Stimulated activated CD4-positive, alpha-beta T cell treated with anti-CD3 and anti-CD28 coated beads, Interleukin-1b, Interleukin-23, amount 100 ng/mL, for 4 hours (primary cell): ENCODE results near the gene SCN4A.
A peak's percentile ranks its signal among the peaks of the same experiment; 100 is the strongest.
"Not testable (repeated sequence)": the region's sequence is repeated elsewhere in the genome, so short reads cannot be mapped to it uniquely, and the experiment has no call there.

Experiments
- DNase-seq, 2 donors: peaks; one replicate each; pipeline ENCODE4 v3.0.0-alpha.2; 2020; ENCODE audit warnings: low read depth in 2 of 2

Gene SCN4A

DNA sequence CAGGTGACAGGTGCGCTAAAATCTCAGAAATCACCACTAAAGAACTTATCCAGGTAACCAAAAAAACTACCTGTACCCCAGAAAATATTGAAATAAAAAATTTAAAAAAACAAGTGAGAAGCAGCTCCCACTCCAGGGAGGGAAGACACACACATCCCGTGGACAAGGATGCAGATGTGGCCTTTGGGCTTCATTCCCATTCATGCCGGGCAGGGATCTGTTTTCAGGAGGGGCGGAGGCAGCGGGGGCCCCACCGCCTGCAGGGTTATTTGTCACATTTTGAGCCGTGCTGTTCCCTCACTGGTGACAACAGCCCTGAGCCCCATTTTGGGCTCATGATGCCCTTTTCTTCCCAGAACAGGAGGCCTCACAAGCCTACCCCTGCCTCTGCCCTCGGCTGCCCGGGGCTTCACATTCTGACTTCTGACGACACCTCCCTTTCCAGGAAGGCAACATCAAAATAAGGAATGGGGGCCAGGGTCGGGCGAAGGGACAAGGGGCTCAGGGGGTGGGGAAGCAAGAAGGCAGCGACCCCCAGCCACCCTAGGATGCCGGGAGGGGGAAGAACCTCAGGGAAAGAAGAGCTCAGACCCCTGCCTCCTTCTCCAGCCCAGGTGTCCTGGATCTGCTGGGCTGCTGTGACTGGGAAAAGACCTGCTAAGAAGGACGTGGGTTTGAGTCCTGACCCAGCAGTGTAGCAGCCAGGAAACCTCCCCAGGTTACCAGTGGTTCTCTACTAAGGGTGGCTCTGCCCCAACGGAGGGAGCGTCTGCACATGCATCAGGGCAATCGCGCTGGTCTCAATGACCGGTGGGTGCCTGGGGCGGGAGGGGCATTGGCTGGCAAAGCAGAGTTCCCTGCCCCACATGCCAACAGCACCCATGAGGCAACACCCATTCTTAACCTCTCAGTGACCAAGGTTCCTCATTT, 38.3 kb downstream of the SCN4A start:
- DNase-seq: no peak

DNA sequence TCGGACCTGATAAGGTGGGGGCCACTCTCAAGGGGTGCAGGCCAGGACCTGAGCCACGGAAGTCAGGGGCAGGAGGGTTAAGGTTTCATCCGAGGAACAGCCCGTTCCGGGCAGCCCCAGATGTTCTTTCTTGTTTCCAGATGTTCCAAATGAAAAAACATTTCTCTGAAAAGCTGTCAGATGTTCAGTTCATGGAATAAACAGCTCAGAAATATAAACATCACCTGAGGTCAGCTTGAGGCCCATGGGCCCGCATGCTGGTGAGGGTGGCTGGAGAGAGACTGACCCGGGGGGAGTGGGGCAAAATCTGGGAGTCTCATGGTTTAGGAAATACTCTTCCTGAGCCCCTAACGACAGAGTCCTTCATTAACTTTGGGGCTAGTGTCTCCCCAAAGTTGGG, 39.1 kb downstream of the SCN4A start:
- DNase-seq: no peak

DNA sequence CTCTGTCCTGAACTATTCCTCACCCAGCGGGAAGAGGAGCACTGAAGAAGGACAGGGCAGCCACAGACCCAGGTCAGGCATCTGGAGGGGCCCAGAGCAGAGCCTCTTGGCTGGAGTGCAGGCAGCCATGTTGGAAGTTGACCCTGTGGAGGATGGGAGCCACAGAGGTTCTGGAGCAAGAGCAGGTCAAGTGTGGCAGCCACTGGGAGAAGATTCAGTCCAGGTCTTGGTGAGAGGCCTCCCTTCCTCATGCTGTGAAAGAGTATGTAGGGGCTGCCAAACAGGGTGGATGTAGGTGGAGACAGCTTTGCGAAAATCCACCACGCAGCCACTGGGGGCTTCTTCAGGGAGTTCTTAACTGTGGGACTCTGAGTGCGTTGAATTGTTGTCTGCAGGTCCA, 40.0 kb downstream of the SCN4A start:
- DNase-seq: no peak

DNA sequence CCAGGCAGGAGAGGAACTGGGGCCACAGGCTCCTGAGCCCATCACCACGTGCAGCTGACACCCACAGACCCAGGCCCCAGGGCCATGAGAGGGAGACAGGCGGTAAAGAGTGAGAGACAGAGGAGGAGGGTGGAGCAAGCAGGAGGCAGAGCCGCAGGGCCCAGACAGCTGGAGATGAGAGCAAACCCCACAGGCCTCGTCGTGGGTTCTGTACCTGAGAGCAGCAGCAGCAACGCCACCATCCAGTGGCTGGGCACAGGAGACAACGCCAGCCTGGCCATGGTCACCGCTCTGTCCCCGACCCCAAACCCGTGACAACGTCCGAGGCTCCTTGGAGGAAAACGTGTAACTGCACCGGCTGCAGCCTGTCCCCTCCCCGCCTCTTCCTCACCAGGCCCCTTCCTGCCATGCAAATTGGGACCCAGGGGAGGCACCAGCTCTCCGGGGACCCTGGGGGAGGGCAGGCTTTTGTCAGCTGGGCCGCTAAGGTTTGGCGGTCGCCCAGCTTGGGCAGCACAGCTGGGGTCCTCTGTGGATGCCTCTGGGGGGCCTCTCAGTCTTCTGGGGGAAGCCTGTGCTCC, 40.6 kb downstream of the SCN4A start, which contains the start of gene CD79B:
Gene CD79B (minus strand): TSS at position 351 of the 581 bp plus-strand sequence. CDS start 70 bp downstream, at position 281.
- no peak for DNase-seq

DNA sequence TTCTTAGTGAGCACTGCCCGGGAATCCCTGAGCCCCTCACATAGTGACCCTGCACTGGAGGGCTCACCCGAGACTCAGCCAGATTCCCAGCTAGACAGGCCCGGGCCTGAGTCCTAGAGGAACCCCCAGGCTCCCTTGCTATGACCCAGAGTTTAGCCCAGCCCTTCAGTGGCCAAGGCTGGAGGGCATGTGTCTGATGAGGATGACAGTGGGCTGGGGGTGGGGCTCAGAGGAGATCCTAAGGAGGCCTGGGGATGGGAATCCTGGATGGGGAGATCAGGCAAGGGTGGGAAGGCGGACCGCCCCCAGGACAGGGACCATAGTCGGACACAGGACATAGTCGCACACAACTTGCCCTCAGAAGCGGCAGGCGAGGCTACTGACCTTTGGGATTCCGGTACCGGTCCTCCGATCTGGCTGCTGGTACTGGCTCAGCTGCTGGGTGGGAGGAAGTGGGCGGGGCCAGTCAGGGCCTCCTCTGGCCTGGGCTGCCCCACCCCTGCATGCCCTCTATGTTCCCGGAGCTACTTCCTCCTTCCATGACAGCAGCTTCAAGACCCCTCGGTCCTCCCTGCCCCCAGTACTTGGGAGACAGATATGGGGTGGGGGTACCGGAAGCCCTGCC, 41.7 kb downstream of the SCN4A start:
- DNase-seq: peak; percentile 44 to 52

DNA sequence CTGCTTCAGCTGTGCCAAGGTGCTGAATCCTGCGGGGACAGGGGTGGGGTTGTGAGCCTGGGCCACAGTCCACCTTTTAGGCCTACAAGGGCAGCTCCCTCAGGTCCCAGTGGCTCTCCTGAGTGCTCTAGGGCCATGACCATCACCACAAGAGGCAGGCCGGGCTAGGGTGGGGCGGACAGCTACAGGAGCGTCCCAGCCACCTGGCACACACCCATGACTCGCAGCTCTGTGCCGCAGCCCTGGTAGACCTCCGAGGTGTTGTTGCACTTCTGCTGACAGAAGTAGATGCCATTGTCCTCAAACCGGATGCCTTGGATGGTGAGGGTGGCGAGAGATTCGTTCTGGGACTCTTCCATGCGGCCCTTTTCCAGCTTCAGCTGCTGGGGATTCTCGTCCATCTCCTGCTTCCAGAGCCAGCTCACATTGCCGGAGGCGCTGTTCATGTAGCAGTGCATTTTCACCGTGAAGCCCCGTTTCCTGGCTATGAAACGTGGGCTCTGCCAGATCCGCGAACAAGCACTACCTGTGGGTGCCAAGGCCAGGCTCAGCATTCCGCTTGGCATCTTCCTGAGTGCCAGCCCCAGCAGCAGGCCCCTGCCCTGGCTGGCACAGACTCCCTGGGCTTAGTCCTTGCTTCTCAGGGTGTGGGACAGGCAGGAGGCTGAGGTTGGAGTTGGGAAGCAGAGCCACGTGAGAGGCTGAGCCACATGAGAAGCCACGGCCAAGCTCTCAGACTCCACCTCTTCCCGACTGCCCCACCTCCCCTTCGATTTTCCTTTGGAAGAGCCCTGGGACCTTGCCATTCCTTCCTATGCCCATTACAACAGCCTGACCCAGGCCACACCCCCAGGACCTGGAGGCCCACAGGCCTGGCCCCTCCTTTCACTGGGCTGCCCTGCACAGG, 42.6 kb downstream of the SCN4A start:
- no peak for DNase-seq

DNA sequence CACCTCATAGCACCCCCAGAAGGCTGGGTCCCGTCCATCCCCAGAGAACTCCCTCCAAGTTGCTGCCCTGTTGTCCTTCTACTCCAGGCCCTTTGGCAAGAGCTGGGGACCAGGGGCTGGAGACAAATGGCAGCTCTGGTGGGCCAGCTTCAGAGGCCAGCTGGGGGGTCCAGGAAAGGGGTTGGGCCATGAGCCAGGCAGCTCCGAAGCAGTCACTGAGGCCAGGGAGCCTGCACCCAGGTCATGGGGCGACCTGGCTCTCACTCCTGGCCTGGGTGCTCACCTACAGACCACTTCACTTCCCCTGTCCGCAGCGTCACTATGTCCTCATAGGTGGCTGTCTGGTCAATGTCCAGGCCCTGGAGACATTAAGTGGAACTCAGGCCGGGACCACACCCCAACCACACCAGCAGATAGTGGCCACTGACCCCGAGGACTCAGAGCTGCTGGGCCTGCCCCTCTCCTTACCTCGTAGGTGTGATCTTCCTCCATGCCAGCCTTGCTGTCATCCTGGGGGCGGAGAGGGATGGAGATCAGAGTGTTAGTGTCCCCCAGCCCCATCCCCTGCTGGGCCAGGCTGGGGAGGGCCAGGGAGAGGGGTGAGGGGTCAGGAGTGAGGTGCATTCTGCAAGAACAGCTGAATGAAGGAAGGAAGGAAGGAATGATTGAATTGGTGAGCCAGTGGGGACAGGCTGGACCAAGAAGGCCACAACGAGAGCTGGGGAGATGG, 43.6 kb downstream of the SCN4A start:
- no peak for DNase-seq

DNA sequence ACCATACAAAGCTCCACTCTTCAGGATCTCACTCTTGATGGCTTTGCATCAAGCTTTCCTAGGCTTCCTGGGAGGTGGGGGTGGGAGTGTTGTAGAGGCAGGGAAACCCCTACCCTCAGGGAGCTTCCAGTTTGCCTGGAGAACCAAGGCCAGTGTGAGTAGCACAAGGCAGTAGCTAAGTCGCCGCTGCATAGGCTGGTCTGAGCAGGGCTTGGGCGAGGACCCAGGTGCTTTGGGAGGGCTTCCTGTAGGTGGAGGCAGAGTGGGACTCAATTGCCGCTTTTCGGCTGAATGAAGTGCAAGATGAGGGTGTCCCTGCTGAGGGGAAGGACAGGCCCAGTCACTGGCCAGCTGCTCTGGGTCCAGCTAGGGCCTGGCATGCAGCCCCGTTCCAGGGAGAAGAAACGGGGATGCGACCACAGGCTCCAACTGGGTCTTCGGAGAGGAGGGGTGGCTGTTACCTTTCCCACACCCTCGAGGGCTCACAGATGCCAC, 44.5 kb downstream of the SCN4A start:
- DNase-seq: no peak

DNA sequence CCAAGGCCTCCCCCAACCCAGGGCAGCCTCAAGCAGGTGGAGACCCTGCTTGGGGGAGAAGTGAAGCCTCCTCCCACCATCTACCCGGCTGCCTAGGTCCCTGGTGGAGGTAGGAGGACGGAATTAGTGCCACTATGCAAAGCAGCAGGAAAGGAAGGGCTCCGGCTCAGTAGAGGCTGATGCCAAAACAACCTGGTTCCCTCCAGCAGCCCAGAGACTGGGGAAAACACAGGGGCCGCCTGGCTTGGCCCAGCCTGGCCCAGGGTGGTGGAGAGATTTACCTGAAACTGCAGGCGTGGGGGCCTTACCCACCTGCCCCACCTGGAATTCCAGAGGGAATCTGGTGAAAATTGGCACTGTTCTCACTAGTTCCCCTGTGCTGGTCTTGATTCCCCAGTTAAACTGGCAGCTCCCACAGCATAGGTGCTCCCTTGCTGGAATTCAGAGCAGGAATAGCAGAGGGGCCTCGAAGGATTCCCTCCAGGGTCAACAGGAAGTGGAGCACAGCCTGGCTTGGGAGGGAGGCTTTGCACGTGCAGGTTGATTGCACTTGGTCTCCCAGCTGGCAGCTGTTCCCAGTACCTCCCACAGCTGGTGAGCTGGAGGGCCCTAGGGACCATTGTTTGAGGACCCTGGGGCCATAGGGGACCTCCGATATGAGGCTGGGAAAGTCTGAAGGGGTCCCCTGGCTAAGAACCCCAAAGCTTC, 45.1 kb downstream of the SCN4A start:
- no peak for DNase-seq

DNA sequence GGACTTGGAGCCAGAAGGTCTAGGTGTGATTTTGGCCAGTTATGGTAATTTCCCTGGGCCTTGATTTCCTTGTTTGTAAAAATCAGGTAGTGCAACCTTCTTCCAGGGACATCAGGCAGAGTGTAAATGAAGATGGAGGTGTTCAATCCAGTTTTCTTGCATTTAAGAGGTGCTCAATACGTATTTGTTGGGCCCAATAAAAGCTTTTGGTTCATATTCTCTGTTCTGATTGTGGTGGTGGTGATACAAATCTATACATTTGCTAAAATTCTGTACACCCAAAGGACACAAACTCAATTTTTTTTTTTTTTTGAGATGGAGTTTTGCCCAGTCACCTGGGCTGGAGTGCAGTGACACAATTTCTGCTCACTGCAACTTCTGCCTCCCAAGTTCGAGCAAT, 46.6 kb downstream of the SCN4A start:
- DNase-seq: no peak

DNA sequence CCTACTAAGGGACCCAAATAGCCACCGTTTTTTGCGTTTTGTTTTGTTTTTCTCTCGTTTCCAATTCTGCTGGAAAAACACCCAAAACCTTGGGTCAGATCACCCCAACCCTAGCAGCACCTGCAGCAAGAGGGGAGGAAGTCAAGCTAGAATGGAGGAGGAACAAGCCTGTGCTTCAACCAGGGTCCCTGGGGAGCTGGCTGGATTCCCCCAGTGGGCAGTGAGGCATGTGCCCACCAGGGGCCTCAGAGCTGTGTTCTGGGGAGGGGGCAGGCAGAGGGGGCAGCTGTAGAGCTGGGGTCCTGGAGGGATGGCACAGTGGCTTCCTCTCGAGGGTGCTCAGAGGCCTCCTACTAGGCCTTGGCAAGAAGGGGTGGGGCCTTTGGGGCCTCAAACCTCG, 47.1 kb downstream of the SCN4A start:
- no peak for DNase-seq

DNA sequence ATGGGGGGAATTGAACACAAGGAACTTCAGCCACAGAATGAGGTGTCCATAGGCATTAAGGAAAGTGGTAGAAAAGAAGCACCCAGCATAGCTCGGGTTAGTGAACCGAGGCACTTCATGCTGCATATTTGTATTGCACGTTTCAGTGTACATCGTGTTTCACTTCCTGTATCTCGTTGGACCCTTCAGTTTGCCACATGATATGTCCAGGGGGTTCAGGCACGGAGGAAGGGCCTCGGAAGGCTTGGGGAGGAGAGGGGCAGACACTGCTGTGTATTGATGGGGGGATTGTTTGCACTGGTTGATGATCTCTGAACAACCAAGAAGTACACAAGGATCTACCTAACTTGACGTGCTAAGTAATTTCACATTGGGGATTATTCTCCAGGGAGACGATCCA, 50.3 kb downstream of the SCN4A start:
- not testable (repeated sequence) for DNase-seq

DNA sequence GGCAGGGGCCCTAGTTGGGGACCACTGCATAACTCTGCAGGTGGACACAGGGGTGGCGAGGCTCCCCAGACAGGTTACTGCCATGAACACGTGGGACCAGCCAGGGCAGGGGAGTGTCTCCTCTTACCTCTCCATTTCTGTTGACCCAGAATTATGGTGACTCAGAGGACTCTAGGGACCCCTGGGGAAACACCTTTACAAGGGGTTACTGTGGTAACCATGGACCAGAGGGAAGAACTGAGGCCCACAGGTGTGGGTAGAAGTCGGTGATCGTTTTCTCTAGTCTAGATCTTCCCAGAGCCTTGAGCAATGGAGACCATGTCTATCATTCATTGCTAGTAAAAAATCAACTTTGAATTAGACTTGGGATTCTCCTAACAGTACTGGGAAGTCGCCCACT, 51.9 kb downstream of the SCN4A start:
- DNase-seq: not testable (repeated sequence)

DNA sequence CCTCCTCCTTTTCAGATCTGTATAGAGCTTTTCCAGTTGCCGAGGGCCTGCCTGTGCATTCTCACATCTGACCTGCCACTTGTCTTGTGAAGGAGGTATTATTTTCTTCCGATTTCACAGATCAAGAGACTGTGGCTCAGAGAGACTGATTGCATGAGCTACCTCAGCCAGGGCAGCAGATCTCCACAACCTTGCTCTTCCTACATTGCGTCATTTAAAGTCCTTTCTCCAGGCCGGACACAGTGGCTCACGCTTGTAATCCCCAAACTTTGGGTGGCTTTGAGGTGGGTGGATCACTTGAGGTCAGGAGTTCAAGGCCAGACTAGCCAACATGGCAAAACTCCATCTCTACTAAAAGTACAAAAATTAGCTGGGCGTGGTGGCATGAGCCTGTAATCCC, 52.7 kb downstream of the SCN4A start:
- not testable (repeated sequence) for DNase-seq

DNA sequence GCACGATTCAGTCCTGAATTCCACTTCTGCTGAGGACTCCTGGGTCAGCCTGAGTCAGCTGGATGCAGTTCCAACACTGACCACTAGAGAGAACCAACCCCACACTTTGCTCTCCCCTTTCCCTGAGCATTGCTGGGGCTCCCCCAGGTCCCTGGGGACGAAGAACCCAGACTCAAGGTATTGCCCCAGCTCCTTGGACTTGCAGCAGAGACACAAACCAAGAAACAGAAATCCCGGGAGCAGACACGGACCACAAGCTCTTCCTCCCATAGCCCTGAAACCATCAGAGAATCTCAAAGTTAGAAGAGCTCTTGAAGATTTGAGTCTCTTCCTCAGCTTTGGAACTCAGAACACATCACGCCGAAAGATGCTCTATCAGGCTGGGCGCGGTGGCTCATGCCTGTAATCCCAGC, 53.4 kb downstream of the SCN4A start:
- peak; percentile 36 to 77 for DNase-seq

DNA sequence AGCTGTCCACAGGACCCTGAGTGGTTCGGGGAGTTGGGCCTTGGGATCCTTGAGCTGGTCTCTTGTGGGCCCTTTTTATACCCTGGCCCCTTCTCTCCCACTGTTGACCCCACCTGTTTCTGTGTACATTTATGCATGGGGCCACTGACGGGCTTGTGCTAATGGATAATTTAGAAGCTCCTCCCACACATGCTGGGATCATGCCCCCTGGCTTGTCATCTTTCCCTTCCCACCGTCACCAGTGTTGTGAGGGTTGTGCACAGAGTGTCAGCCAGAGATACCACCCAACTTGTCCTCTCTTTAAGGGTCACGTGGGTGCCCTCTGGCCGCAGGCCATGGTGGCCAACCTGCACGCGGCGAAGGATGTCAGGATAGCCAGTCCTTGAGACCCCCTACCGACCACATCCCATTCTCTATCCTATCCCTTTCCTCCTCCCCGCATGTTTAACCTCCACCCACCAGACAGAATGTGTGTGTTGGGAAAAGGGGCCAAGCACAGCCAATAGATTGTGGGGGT, 53.9 kb downstream of the SCN4A start, which contains the start of gene GH1:
Gene GH1 (minus strand): TSS at position 51 of the 517 bp plus-strand sequence. CDS start 63 bp downstream, outside the sequence.
- not testable (repeated sequence) for DNase-seq

DNA sequence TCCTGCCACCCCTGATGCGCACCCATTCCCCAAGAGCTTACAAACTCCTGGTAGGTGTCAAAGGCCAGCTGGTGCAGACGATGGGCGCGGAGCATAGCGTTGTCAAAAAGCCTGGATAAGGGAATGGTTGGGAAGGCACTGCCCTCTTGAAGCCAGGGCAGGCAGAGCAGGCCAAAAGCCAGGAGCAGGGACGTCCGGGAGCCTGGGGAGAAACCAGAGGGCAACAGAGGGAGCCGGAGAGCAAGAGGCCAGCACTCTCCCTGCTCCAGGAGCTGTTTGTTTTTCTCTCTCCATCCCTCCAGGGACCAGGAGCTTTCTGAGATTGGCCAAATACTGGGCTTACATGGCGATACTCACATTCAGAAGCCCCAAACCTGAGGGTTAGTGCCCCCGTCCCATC, 54.4 kb downstream of the SCN4A start:
- no peak for DNase-seq

DNA sequence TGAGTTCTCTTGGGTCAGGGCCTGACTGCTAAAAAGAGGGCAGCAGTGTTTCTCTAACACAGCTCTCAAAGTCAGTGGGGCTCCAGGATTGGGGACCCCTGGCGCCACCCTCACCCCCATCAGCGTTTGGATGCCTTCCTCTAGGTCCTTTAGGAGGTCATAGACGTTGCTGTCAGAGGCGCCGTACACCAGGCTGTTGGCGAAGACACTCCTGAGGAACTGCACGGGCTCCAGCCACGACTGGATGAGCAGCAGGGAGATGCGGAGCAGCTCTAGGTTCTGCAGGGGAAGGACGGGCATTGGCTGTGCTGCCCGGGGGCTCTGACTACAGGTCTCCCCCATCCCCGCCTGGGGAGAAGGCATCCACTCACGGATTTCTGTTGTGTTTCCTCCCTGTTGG, 55.1 kb downstream of the SCN4A start:
- DNase-seq: no peak

DNA sequence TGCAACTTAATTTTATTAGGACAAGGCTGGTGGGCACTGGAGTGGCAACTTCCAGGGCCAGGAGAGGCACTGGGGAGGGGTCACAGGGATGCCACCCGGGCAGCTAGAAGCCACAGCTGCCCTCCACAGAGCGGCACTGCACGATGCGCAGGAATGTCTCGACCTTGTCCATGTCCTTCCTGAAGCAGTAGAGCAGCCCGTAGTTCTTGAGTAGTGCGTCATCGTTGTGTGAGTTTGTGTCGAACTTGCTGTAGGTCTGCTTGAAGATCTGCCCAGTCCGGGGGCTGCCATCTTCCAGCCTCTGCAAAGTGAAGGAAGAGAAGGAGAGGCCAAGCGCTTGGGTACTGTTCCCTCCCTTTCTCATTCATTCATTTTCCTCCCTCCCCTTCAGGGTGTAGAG, 55.5 kb downstream of the SCN4A start:
- not testable (repeated sequence) for DNase-seq
